Mammary epithelial cell (primary cell): ENCODE data around the gene ATP6V0B.

Experiments
- EZH2 ChIP-seq: IDR thresholded peaks from 2 replicates; pipeline ENCODE4 v1.6.1; 2012; ENCODE audit warnings: low read length, inconsistent platforms, borderline replicate concordance
- TF ChIP-seq, protein P1 (sequence below), 2 donors: IDR thresholded peaks in 1 of 2; conservative IDR thresholded peaks in 1 of 2; 2 replicates each; pipeline ENCODE4 v1.5.1; 2011 to 2012; ENCODE audit warnings: inconsistent platforms in 2 of 2, low read length in 2 of 2, mild to moderate bottlenecking in 2 of 2, control low read depth in 1 of 2, low read depth in 1 of 2; ENCODE audit not compliant: insufficient read depth in 1 of 2; ENCODE audit errors: extremely low read depth in 1 of 2

DNA sequence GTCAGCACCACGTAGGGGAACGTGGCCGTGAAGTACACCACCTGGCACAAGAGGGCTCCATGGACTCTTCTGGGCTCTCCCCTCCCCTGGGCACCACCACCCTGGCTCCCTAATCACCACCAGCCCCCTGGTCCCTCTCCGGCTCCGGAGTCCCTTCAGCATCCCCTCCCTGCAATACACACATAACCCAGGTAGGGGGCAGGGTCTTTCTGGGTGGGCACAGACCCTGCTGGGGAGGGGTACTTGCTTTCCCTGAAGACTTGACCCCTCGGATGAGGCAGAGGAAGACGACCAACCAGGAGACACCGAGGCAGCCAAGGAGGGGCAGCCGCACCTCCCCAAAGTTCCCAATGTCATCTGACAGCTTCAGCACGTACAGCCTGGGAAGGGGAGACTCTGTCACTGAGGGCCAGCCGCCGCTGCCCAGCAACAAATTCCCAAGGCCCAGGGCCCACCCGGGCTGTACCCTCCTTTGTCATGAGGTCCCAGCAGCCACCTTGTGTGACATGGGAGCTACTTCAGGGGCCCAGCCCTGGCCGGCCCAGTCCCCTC lies 27.9 kb downstream of the ATP6V0B start:
- TF ChIP-seq, protein P1, sequence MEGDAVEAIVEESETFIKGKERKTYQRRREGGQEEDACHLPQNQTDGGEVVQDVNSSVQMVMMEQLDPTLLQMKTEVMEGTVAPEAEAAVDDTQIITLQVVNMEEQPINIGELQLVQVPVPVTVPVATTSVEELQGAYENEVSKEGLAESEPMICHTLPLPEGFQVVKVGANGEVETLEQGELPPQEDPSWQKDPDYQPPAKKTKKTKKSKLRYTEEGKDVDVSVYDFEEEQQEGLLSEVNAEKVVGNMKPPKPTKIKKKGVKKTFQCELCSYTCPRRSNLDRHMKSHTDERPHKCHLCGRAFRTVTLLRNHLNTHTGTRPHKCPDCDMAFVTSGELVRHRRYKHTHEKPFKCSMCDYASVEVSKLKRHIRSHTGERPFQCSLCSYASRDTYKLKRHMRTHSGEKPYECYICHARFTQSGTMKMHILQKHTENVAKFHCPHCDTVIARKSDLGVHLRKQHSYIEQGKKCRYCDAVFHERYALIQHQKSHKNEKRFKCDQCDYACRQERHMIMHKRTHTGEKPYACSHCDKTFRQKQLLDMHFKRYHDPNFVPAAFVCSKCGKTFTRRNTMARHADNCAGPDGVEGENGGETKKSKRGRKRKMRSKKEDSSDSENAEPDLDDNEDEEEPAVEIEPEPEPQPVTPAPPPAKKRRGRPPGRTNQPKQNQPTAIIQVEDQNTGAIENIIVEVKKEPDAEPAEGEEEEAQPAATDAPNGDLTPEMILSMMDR (conservative IDR thresholded peaks at IDR 0.05 in 1 of 2, IDR thresholded peaks at IDR 0.05 in 1 of 2; ENCODE audit: extremely low read depth in 1 of 2, insufficient read depth in 1 of 2, low read depth in 1 of 2, low read length in 2 of 2), result peak in 1 of 2 donors; percentile 9
- no peak for TF ChIP-seq EZH2
